Suprapubic skin (tissue), 4 donors: ENCODE results near the gene TOB2. TPM values are rescaled to one million over a fixed set of nuclear protein-coding genes. Genes with fewer than 3 reads are reported as not detected.

Experiments used
- DNase-seq, 2 donors: peaks; one replicate each; pipeline ENCODE4 v3.0.0-alpha.2; 2019; ENCODE audit warnings: low spot score in 2 of 2
- H3K27ac ChIP-seq: fragments of 200-600 bp; sonication (generic); one replicate; pipeline ENCODE4 v1.5.1; 2019
- H3K27me3 ChIP-seq: fragments of 200-600 bp; sonication (generic); one replicate; pipeline ENCODE4 v1.5.1; 2019
- H3K36me3 ChIP-seq: fragments of 200-600 bp; sonication (generic); one replicate; pipeline ENCODE4 v1.5.1; 2019
- H3K4me1 ChIP-seq: fragments of 200-600 bp; sonication (generic); one replicate; pipeline ENCODE4 v1.5.1; 2019
- H3K4me3 ChIP-seq: fragments of 200-600 bp; sonication (generic); one replicate; pipeline ENCODE4 v1.5.1; 2019; ENCODE audit warnings: mild to moderate bottlenecking
- H3K9me3 ChIP-seq: fragments of 200-600 bp; sonication (generic); one replicate; pipeline ENCODE4 v1.5.1; 2019
- EP300 ChIP-seq: sonication (generic); formaldehyde crosslinking; IDR thresholded peaks from one replicate; pipeline ENCODE4 v1.6.1; 2017; ENCODE audit warnings: antibody characterized with exemption
- POLR2A ChIP-seq, 2 donors: fragments of 450-650 bp; IDR thresholded peaks; one replicate each; pipeline ENCODE4 v1.6.1; 2017; ENCODE audit warnings: antibody characterized with exemption in 2 of 2, mild to moderate bottlenecking in 2 of 2, moderate library complexity in 2 of 2
- POLR2AphosphoS5 ChIP-seq, 3 donors: sonication (generic); formaldehyde crosslinking; IDR thresholded peaks; one replicate each; pipeline ENCODE4 v1.6.1; 2017; ENCODE audit warnings: antibody characterized with exemption in 3 of 3
- WGBS: methylation state at CpG from one replicate; pipeline ENCODE4 v1.1.5; 2018; 5-methylcytosine and 5-hydroxymethylcytosine counted together
- total RNA-seq, 4 donors: library from RNA; depleted of rRNA; stranded (reverse); fragments of >200 nt; gene quantifications; one replicate each; pipeline ENCODE4 v1.1.0, GENCODE V29; 2016
- TF ChIP-seq, protein P1 (sequence below), 2 donors: fragments of 200-600 bp in 1 of 2; fragments of 450-650 bp in 1 of 2; sonication (generic) in 1 of 2; IDR thresholded peaks; one replicate each; pipeline ENCODE4 v1.5.1; 2016 to 2019; ENCODE audit warnings: antibody characterized with exemption in 2 of 2, mild to moderate bottlenecking in 1 of 2, moderate library complexity in 1 of 2

Gene TOB2
- total RNA-seq, 4 donors from 2014 or later = 39.7 to 62.1 (median 58.4) TPM

DNA sequence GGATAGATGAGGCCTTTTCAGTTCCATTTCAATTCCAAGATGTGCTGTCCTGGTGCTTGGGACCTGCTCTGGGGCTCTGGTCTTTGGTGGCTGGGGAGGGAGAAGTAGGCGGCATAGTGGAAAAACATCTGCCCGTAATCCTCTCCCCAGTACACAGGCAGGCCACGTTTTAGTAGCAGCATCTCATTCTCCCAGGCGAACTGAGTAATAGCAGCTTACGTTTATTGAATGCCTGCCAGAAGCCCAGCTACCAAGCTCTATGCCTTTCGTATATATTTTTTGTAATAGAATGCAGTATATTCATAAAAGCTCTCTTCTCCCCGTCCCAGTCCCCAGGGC, 33.8 kb upstream of the TOB2 start:
- WGBS = 49% methylated on average over 7 of the region's 7 CpGs

DNA sequence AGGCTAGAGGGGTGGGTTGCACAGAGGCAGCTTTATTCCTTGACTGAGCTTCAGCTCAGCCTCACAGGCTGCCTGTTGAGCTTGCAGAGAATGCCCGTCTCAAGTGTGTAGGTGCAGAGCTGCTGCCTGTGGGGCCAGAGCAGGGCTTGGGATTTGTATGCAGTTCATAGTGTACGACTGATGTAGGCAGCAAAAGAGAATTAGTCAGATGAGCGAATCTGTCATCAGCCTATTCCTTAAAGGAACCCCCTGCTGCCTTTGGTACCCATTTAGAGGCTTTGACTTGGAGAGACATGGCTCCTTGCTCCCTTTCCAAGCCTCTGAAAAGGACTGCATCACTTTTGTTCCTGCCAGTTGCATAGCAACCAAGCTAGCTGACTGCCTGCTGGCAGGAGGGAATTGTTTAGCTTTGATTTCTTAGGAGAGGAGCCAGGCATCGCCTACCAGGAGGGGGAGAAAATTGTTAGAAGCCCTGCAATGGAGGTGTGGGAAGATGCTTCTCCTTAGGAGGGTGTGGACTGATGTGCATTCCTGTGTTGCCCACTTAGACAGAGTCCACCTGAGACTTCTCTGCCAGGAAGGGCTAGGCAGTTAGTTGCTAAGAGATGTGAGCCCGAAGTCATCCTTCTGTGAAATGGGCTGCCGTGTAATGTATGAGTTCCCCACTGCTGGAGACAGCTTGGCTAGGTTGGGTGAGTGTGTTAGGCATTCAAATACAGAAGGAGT, 33.2 kb upstream of the TOB2 start:
- Histone ChIP-seq H3K27ac (peak overlapping the region; percentile 76), H3K4me3 (no peak overlapping the region), H3K36me3 (no peaks in the 10 kb centered on the region), H3K4me1 (peaks cover 45% of the 10 kb centered on the region), H3K27me3 (no peaks in the 10 kb centered on the region), H3K9me3 (no peaks in the 10 kb centered on the region)
- 71% methylated on average over 6 of the region's 6 CpGs for WGBS
- no peak for DNase-seq
- TF ChIP-seq, protein P1, sequence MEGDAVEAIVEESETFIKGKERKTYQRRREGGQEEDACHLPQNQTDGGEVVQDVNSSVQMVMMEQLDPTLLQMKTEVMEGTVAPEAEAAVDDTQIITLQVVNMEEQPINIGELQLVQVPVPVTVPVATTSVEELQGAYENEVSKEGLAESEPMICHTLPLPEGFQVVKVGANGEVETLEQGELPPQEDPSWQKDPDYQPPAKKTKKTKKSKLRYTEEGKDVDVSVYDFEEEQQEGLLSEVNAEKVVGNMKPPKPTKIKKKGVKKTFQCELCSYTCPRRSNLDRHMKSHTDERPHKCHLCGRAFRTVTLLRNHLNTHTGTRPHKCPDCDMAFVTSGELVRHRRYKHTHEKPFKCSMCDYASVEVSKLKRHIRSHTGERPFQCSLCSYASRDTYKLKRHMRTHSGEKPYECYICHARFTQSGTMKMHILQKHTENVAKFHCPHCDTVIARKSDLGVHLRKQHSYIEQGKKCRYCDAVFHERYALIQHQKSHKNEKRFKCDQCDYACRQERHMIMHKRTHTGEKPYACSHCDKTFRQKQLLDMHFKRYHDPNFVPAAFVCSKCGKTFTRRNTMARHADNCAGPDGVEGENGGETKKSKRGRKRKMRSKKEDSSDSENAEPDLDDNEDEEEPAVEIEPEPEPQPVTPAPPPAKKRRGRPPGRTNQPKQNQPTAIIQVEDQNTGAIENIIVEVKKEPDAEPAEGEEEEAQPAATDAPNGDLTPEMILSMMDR (IDR thresholded peaks at IDR 0.05) = no peak
- no peak for TF ChIP-seq POLR2AphosphoS5 (IDR thresholded peaks at IDR 0.05)
- TF ChIP-seq EP300 = no peak
- TF ChIP-seq POLR2A (IDR thresholded peaks at IDR 0.05) = no peak

More for the DNA sequence above, 33.8 kb upstream of the TOB2 start:
- Histone ChIP-seq H3K27me3 (no peaks in the 10 kb centered on the region), H3K27ac (peak overlapping the region; percentile 76), H3K4me1 (peaks cover 45% of the 10 kb centered on the region), H3K36me3 (no peaks in the 10 kb centered on the region), H3K4me3 (no peak overlapping the region), H3K9me3 (no peaks in the 10 kb centered on the region)
- TF ChIP-seq, protein P1 (IDR thresholded peaks at IDR 0.05) = no peak
- no peak for TF ChIP-seq POLR2A (IDR thresholded peaks at IDR 0.05)
- no peak for TF ChIP-seq EP300
- no peak for TF ChIP-seq POLR2AphosphoS5 (IDR thresholded peaks at IDR 0.05)
- no peak for DNase-seq

DNA sequence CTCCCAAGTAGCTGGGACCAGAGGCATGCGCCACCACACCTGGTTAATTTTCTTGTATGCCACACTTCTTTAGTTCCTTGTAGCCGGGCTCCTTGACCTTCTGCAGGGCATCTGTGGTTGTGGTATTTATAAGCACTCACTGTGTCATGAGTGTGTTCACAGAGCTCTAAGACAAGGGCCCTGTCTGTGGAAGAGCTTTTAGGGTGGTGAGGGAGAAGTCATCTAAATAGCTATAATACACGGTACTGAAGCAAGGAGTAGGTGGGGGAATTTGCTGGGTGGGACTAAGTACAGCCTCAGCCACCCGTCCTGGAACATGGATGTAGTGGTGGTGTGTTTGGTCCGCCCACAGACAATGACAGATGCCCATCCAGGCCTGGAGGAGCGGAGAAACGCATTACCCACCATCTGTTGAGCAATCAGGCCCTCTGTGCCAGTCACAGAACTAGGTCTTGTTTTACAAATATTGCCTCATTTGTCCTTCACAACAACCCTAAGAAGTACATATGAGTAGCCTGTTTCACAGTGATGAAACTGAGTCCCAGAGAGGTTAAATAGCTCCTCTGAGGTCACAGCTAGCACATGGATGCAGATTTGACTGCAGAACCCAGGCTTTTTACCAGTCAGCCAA, 32.4 kb upstream of the TOB2 start:
- WGBS = 53% methylated on average over 7 of the region's 7 CpGs
- no peak overlapping the region for H3K4me3 ChIP-seq
- peak overlapping the region; percentile 76 for H3K27ac ChIP-seq
- no peaks in the 10 kb centered on the region for H3K27me3 ChIP-seq
- peaks cover 45% of the 10 kb centered on the region for H3K4me1 ChIP-seq
- DNase-seq = no peak
- H3K36me3 ChIP-seq = no peaks in the 10 kb centered on the region
- no peak for TF ChIP-seq EP300
- TF ChIP-seq, protein P1 (IDR thresholded peaks at IDR 0.05) = no peak
- no peak for TF ChIP-seq POLR2A (IDR thresholded peaks at IDR 0.05)
- TF ChIP-seq POLR2AphosphoS5 (IDR thresholded peaks at IDR 0.05) = peak in 1 of 3 donors; percentile 28
- H3K9me3 ChIP-seq = no peaks in the 10 kb centered on the region

GRCh38 chr22:41478473-41478872, 31.9 kb upstream of the TOB2 start:
- no peak for TF ChIP-seq EP300
- no peak for TF ChIP-seq POLR2AphosphoS5 (IDR thresholded peaks at IDR 0.05)
- no peak for TF ChIP-seq POLR2A (IDR thresholded peaks at IDR 0.05)
- TF ChIP-seq, protein P1 (IDR thresholded peaks at IDR 0.05) = no peak
- no peak for DNase-seq
- Histone ChIP-seq H3K4me1 (peaks cover 43% of the 10 kb centered on the region), H3K4me3 (no peak overlapping the region), H3K36me3 (no peaks in the 10 kb centered on the region), H3K27ac (no peak overlapping the region), H3K27me3 (no peaks in the 10 kb centered on the region), H3K9me3 (no peaks in the 10 kb centered on the region)
- 78% methylated on average over 2 of the region's 2 CpGs for WGBS

- Histone ChIP-seq H3K4me3 (no peak overlapping the region), H3K27ac (no peak overlapping the region), H3K4me1 (peaks cover 30% of the 10 kb centered on the region), H3K27me3 (no peaks in the 10 kb centered on the region), H3K36me3 (peaks cover 3% of the 10 kb centered on the region), H3K9me3 (no peaks in the 10 kb centered on the region)
- DNase-seq = no peak
- 89% methylated on average over 6 of the region's 6 CpGs for WGBS
- TF ChIP-seq EP300 (no peak), POLR2A (IDR thresholded peaks at IDR 0.05) (no peak), POLR2AphosphoS5 (IDR thresholded peaks at IDR 0.05) (no peak)
- TF ChIP-seq, protein P1 (IDR thresholded peaks at IDR 0.05) = no peak
Measured at GRCh38 chr22:41474872-41475451, 28.4 kb upstream of the TOB2 start.
